AG09309 (cell line): Measurements from ENCODE around the gene NUP93.
A peak's percentile ranks its signal among the peaks of the same experiment; 100 is the strongest.
"Not testable (repeated sequence)": the region's sequence is repeated elsewhere in the genome, so short reads cannot be mapped to it uniquely, and the experiment has no call there.

Source experiments
- DNase-seq: peaks from one replicate; pipeline ENCODE4 v3.0.0-alpha.2; 2010; ENCODE audit warnings: low read depth
- H3K4me3 ChIP-seq: 2 replicates; pipeline ENCODE4 v1.5.1; 2011; ENCODE audit warnings: mild to moderate bottlenecking, low read depth, low read length, moderate library complexity; ENCODE audit not compliant: control insufficient read depth
- TF ChIP-seq, protein P1 (sequence below): IDR thresholded peaks from 2 replicates; pipeline ENCODE4 v1.5.1; 2011; ENCODE audit warnings: mild to moderate bottlenecking, low read depth, low read length, inconsistent platforms; ENCODE audit not compliant: insufficient read depth, control insufficient read depth; ENCODE audit errors: missing control alignments

Gene NUP93

DNA sequence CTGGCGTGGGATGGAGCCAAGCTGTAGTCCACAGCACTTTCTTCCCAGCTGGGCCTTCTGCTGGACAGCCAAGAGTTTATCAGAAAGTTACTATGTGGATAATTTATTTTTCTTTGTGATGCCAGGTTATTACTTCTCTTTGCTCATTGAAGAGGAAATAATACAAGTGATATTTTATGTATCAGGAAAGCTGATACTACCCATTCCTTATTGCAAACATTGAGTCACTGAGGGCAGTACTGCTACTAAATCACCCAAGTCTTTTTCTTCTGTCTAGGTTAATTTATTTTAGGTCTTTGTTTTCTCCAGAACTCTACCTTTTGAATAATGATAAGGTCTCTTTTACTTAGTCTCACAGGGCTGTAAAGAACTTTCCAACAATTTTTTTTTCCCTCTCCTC lies 8.3 kb downstream of the NUP93 start:
- TF ChIP-seq, protein P1, sequence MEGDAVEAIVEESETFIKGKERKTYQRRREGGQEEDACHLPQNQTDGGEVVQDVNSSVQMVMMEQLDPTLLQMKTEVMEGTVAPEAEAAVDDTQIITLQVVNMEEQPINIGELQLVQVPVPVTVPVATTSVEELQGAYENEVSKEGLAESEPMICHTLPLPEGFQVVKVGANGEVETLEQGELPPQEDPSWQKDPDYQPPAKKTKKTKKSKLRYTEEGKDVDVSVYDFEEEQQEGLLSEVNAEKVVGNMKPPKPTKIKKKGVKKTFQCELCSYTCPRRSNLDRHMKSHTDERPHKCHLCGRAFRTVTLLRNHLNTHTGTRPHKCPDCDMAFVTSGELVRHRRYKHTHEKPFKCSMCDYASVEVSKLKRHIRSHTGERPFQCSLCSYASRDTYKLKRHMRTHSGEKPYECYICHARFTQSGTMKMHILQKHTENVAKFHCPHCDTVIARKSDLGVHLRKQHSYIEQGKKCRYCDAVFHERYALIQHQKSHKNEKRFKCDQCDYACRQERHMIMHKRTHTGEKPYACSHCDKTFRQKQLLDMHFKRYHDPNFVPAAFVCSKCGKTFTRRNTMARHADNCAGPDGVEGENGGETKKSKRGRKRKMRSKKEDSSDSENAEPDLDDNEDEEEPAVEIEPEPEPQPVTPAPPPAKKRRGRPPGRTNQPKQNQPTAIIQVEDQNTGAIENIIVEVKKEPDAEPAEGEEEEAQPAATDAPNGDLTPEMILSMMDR: no peak
- H3K4me3 ChIP-seq: no peak overlapping the region
- DNase-seq: no peak

DNA sequence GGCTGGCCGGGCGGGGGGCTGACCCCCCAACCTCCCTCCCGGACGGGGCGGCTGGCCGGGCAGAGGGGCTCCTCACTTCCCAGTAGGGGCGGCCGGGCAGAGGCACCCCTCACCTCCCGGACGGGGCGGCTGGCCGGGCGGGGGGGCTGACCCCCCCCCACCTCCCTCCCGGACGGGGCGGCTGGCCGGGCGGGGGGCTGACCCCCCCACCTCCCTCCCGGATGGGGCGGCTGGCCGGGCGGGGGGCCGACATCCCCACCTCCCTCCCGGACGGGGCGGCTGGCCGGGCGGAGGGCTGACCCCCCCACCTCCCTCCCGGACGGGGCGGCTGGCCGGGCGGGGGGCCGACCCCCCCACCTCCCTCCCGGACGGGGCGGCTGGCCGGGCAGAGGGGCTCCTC lies 9.4 kb downstream of the NUP93 start:
- DNase-seq, H3K4me3 ChIP-seq: not testable (repeated sequence)

DNA sequence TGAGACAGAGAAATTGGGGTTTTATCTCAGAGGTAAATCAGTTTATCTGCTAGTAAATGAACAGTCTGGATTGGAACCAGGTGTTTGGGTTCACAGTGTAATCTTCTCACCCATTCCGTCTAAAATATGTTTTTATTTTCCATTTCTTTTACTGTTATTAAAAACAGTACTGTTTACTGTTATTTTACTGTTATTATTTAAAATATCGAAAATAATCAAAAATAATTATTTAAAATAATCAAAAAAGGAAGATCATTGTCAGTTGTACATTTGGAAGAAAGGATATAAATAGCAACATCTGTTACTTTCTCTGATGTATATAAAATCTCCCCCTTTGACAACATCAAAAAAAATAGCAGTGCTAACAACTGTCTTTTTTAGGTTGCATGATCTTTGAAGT lies 11.5 kb downstream of the NUP93 start:
- TF ChIP-seq, protein P1: no peak

DNA sequence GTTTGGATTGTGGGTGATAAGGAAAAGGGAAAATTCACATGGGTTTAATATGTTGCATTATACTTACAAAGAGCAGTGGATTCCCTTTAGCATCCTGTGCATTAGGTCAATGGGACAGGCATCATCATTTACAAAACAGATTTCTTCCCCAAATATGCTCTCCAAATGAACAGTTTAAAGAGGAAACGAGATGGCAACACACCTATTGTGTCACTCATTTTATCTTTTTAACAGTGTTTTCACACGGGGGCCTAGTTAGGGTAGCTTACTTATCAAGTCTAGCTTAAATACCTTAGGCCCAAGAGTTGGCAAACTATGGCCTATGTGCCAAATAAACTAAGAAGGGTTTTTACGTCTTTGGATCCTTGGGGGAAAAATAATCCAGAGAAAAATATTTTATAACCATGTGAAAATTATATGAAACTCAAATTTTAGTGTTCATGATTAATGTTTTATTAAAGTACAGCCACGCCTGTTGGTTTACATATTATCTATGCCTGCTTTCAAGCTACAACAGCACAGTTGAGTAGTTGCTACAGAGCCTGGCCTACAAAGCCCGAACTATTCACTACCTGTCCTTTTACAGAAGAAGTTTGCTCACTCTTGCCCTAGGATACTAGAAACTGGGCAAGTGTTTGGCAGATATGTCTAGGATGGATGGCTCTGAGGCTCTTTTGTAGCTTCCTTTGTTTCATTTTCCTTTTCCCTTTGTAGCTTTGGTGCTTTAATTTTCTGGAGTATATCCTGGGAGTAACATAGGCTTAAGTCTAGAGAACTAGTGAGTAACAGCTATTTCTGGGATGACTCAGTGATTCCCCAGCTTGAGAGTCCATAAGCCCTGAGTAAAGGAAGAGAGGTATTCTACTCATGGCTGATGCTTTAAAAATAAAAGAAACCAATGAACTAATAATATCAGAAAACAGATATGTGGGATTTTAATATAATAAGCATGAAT lies 12.4 kb downstream of the NUP93 start:
- DNase-seq: peak; percentile 37
- no peak overlapping the region for H3K4me3 ChIP-seq
- TF ChIP-seq, protein P1: no peak

More for the DNA sequence above, 11.5 kb downstream of the NUP93 start:
- no peak for DNase-seq
- H3K4me3 ChIP-seq: no peak overlapping the region

DNA sequence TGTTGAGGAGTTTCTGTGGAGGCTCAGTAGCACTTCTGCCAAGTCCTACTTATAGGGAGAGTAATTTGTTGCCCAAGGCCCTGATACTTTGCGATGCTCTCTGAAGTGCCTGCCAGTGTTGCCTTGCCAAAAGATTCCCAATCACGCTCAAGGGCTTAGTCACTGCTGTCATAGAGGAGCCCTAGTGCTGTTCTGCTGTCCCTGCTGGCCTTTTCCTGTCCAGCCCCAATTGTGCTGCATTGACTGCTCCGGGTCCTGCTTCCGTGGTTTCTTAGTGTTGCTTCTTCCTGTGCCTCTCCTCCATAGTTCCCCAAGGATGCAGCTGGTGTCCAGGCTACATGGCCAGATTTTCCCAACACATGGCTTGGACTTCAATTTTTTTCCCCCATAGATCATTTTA lies 13.9 kb downstream of the NUP93 start:
- TF ChIP-seq, protein P1: no peak
- no peak overlapping the region for H3K4me3 ChIP-seq
- no peak for DNase-seq

DNA sequence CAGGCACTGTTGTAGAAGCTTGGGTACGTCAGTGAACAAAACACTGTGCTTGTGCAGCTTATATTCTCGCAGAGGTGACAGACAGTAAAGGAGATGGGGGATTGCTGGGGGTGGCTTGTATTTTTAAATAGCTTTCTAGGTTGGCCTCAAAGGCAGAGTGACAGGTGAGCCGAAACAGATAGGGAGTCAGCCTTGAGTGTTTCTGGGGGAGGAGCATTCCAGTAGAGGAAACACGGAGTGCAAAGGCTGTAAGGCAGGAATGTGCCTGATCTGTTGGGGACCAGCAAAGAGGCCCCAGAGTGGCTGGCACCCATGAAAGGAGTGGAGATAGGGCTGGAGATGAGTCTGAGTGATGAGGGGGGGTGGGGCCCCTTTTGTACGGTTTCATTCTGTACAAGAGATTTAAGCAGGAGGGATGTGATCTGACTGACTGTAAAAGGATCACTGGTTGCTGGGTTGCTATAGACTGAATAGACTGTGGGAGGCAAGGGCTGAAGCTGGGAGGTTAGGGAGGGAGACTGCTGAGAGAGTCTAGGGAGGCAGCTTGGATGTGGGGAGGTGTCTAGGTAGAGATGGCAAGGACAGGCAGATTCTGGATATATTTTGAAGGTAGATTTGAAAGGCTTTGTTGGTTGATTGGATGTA lies 15.2 kb downstream of the NUP93 start:
- no peak overlapping the region for H3K4me3 ChIP-seq
- no peak for DNase-seq

More for the DNA sequence above, 15.2 kb downstream of the NUP93 start:
- TF ChIP-seq, protein P1: no peak
